Inflammatory macrophage treated with lipopolysaccharide for 1 hour (primary cell): ENCODE measurements around the gene PROKR2.

Experiments used
- DNase-seq, 2 donors: peaks; one replicate each; pipeline ENCODE4 v3.0.0-alpha.2; 2020 to 2022

Gene PROKR2

DNA sequence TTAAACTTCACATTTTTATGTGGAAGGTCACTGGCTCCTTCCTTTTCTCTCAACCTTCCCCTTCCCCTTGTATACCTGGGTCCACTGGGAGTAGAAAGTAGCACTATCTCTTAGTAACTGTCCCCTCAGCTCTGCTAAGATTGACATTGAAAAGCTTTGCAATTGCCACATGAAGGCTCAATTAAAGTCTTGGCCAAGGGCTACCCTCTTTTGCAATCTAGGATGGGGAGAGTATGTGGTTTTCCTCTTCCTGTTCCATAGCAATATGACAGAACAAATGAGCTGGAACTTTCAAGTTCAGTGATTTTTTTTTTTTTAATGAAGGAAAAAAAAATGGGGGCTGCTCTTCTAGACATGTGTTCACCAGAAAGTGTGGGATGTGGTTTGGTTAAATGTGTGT, 37.1 kb downstream of the PROKR2 start:
- peak in 1 of 2 donors; percentile 21 for DNase-seq

- no peak for DNase-seq
These were observed 44.5 kb downstream of the PROKR2 start for GRCh38 chr20:5272268-5272667.

GRCh38 chr20:5270603-5271002, 46.2 kb downstream of the PROKR2 start:
- no peak for DNase-seq

DNA sequence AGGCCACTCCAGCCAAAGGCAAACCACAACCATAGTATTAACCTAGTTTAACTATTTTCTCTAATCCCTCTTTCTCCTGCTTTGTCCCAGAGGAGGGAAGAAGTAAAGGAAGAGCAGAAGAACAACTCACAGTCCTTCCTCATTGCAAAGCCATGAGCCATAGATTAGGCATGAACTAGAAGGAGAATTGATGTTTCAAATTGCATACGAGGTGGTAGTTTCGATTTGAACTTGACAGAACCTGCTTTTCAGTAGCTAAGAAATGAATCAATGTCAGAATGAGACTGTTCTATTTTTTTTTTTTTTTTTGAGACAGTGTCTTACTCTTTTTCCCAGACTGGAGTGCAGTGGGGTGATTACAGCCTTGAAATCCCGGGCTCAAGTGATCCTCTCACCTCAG, 48.3 kb downstream of the PROKR2 start:
- DNase-seq = no peak

DNA sequence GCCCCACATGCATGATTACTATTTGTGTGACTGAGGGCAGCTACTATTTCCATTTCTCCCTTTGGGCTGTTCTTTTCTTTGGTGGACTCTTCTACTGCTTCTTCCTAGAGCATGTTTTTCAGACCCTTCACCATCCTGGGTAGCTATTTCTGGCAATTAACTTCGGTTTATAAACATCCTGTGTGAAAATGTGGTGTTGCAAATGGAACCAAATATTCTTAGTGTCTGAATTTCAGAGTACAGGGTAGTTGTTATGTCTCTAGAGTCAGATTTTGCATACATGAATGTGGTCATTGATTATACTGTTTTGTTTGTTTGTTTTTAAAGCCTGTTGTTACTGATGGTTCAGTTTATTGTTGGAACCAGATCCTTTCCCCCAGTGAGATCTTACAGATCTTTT, 49.7 kb downstream of the PROKR2 start:
- DNase-seq = no peak
